Skeletal muscle tissue (tissue), 4 donors: ENCODE results near the gene SERPINB6. TPM values are rescaled to one million over a fixed set of nuclear protein-coding genes. Genes with fewer than 3 reads are reported as not detected.

Experiments used
- H3K27ac ChIP-seq: one replicate; pipeline ENCODE4 v1.7.0; 2013; ENCODE audit warnings: mild to moderate bottlenecking, low read depth, low read length, inconsistent platforms
- H3K27me3 ChIP-seq, 3 donors: one replicate each; pipeline ENCODE4 v1.7.0; 2013; ENCODE audit warnings: low read length in 3 of 3; ENCODE audit not compliant: control insufficient read depth in 3 of 3, insufficient read depth in 3 of 3
- H3K36me3 ChIP-seq, 3 donors: one replicate each; pipeline ENCODE4 v1.7.0; 2013; ENCODE audit warnings: low read length in 3 of 3; ENCODE audit not compliant: control insufficient read depth in 3 of 3, insufficient read depth in 3 of 3
- H3K4me1 ChIP-seq, 3 donors: one replicate each; pipeline ENCODE4 v1.7.0; 2013; ENCODE audit warnings: low read length in 3 of 3, mild to moderate bottlenecking in 3 of 3; ENCODE audit not compliant: control insufficient read depth in 3 of 3, insufficient read depth in 3 of 3
- H3K4me3 ChIP-seq, 3 donors: one replicate each; pipeline ENCODE4 v1.7.0; 2013; ENCODE audit warnings: low read length in 3 of 3
- H3K9ac ChIP-seq, 3 donors: one replicate each; pipeline ENCODE4 v1.7.0; 2013; ENCODE audit warnings: low read length in 3 of 3, mild to moderate bottlenecking in 3 of 3, moderate library complexity in 2 of 3, low read depth in 1 of 3
- H3K9me3 ChIP-seq, 3 donors: one replicate each; pipeline ENCODE4 v1.7.0; 2013; ENCODE audit warnings: low read length in 3 of 3; ENCODE audit not compliant: control insufficient read depth in 3 of 3
- total RNA-seq: library from RNA; depleted of rRNA; stranded (reverse); fragments of >200 nt; gene quantifications from one replicate; pipeline ENCODE4 v1.2.3, GENCODE V29; 2014
- donor health status: Osteomylitis.

Gene SERPINB6
- 52.7 TPM for total RNA-seq

DNA sequence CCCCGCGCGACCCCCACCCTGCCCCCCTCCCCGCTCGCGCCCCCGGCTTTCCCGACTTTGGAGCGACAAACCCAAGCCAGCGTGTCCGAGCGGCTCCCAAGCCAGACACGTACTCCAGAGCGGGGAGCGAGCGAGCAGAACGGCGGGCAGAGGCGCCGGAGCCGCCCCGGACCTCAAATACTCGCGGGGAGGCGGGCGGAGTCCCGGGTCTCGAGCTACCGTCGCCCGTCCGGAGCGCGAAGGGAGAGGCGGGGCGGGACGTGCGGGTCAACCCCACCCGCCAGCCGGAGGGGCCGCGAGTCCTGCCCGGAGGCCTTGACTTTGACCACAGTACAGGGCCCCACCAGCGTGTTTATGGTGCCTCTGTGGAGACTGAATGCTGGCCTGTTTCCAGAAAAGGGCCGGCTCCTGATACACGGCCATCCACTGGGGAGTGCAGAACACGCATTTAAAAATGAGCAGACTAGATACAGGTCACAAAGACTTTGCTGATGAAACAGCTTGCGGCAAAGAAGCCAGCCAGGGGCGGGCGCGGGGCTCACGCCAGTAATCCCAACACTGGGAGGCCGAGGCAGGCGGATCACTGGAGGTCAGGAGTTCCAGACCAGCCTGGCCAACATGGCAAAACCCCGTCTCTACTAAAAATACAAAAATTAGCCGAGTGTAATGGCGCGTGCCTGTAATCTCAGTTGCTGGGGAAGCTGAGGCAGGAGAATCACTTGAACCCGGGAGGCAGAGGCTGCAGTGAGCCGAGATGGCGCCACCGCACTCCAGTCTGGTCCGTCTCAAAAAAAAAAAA is at the start of gene SERPINB6:
Gene SERPINB6, minus strand, starts transcription at position 148 of the 799 bp plus-strand sequence. CDS start 12,235 bp downstream, outside the sequence.
- Histone ChIP-seq H3K9ac (peak within 1 kb of the TSS; percentile 82 to 93 (median 88)), H3K4me3 (peak within 1 kb of the TSS; percentile 80 to 83 (median 81)), H3K27ac (peak within 1 kb of the TSS; percentile 93), H3K36me3 (no peaks in the 10 kb centered on the region), H3K9me3 (no peaks in the 10 kb centered on the region), H3K27me3 (no peaks in the 10 kb centered on the region), H3K4me1 (peaks cover 11 to 13% (median 12%) of the 10 kb centered on the region in 3 donors)

DNA sequence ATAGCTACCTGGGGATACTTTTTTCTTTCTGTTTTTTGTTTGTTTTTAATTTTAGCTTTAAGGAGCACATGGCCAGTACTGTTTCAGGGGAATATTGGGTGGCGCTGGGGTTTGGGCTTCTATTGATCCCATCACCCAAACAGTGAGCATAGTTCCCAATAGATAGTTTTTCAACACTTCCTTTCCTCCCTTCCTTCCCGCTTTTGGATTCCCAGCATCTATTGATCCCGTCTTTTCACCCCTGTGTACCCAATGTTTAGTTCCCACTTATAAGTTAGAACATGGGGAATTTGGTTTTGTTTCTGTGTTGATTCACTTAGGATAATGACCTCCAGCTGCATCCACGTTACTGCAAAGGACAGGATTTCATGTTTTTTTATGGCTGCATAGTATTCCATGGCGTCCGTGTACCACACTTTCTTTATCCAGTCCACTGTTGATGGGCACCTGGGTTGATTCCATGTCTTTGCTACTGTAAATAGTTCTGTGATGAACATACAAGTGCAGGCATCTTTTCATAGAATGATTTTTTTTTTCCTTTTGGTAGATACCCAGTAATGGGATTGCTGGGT is 48.5 kb upstream of the SERPINB6 start:
- peaks cover 13 to 39% (median 19%) of the 10 kb centered on the region in 3 donors for H3K4me1 ChIP-seq
- H3K27ac ChIP-seq: peak overlapping the region; percentile 28
- peaks cover 25 to 40% (median 40%) of the 10 kb centered on the region in 3 donors for H3K36me3 ChIP-seq
- no peaks in the 10 kb centered on the region for H3K9me3 ChIP-seq
- H3K27me3 ChIP-seq: no peaks in the 10 kb centered on the region
- H3K9ac ChIP-seq: no peak overlapping the region
- H3K4me3 ChIP-seq: no peak overlapping the region

DNA sequence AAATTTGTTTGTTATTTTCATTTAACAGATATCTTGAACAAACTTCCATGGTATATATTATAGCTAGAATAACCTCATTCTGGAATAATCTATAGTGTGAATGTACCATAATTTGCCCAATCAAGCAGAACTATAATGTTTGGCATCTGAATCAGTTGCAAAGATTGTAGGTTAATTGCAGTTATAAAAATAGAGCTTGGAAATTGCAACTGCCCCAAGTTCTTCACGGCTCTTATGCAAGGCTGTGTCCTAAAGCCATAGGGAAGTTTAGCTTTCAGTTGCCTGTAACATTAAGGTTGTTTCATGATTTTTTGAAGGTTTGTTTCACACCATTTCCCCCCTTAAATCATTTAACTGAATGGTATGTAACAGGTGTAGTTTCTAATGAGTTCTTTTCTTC is 47.7 kb upstream of the SERPINB6 start:
- peak overlapping the region; percentile 28 for H3K27ac ChIP-seq
- H3K36me3 ChIP-seq: peaks cover 30 to 48% (median 46%) of the 10 kb centered on the region in 3 donors
- H3K4me3 ChIP-seq: no peak overlapping the region
- no peaks in the 10 kb centered on the region for H3K27me3 ChIP-seq
- H3K9ac ChIP-seq: no peak overlapping the region
- H3K9me3 ChIP-seq: no peaks in the 10 kb centered on the region
- peaks cover 7 to 33% (median 14%) of the 10 kb centered on the region in 3 donors for H3K4me1 ChIP-seq

DNA sequence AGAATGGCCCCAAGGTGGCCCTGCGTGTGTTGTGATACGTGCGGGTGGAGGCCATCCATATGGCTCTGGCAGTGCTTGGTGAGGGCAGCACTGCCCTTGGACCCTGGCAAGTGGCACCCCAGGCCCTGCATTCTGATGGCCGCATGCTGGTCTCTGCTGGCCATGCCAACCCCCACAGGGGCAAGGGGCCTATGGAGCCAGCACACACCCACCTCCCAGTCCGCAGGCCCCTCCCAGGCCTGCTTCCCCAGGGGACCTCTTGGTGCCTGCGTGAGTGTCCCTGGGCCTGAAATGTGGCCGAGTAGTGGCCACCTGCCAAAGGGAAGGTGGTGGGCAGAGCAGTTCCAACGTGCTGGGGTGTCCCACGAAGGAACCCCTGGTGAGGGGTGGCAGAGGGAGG is 45.9 kb upstream of the SERPINB6 start:
- Histone ChIP-seq H3K4me3 (no peak overlapping the region), H3K4me1 (peaks cover 0 to 19% (median 11%) of the 10 kb centered on the region in 3 donors), H3K9ac (no peak overlapping the region), H3K27me3 (no peaks in the 10 kb centered on the region), H3K9me3 (no peaks in the 10 kb centered on the region), H3K27ac (no peak overlapping the region), H3K36me3 (peaks cover 43 to 62% (median 60%) of the 10 kb centered on the region in 3 donors)

DNA sequence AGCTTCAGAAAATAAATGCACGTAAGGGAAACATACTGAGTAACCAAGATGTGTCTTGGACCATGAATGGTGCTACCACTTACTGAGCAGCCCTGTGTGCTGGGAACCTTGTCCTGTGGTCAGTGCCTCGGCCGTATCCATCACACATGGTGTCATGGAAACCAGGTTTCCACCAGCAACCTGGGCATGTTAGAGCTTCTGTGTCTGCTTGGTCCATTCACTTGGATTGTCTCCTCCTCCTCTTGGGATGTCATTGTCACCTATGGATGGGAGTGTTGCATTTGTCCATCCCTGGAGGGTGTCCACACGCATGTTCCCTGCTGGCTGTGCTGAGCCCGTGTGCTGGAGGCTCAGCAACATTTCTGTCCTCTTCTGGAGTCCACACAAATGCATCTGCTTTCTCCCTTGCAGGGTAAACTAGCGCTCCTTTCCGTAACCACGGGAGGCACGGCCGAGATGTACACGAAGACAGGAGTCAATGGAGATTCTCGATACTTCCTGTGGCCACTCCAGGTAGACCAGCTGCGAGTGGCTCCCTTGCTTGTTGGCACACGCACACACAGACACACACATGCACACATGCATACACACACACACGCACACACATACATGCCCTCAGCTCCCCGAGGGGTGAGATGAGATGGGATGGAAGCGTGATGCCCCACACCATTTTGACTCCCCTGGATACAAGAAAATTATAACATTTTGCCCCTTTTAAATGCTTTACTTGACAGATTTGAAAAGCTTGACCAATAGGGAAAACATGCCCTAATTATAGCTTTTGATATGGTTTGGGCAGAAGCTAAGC is 45.3 kb upstream of the SERPINB6 start:
- no peak overlapping the region for H3K4me3 ChIP-seq
- H3K9me3 ChIP-seq: peaks cover 0 to 4% (median 0%) of the 10 kb centered on the region in 3 donors
- no peaks in the 10 kb centered on the region for H3K27me3 ChIP-seq
- H3K4me1 ChIP-seq: peaks cover 0 to 13% (median 7%) of the 10 kb centered on the region in 3 donors
- H3K9ac ChIP-seq: no peak overlapping the region
- H3K36me3 ChIP-seq: peaks cover 48 to 69% (median 66%) of the 10 kb centered on the region in 3 donors
- H3K27ac ChIP-seq: no peak overlapping the region

DNA sequence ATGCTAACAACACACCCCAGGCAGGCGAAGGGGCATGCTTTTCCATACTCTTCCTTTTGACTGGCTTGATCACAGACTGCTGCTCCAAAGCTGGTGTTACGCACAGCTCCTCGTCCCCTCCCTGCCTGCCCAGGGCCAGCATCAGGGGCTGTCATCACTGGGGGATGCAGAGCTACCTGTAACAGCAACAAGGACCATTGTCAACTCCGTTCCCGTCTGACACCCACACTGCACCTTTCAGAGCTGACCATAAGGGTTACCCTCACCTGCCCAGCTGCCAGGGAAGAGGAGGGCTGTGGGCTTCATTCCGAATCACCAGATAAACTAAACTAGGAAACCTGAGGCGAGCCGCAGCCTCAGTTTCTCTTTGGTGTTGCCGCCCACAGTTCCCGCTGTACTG is 43.8 kb upstream of the SERPINB6 start:
- H3K27ac ChIP-seq: no peak overlapping the region
- H3K9me3 ChIP-seq: peaks cover 0 to 6% (median 4%) of the 10 kb centered on the region in 3 donors
- H3K27me3 ChIP-seq: no peaks in the 10 kb centered on the region
- peaks cover 0 to 7% (median 7%) of the 10 kb centered on the region in 3 donors for H3K4me1 ChIP-seq
- H3K4me3 ChIP-seq: no peak overlapping the region
- no peak overlapping the region for H3K9ac ChIP-seq
- peaks cover 55 to 79% (median 77%) of the 10 kb centered on the region in 3 donors for H3K36me3 ChIP-seq

DNA sequence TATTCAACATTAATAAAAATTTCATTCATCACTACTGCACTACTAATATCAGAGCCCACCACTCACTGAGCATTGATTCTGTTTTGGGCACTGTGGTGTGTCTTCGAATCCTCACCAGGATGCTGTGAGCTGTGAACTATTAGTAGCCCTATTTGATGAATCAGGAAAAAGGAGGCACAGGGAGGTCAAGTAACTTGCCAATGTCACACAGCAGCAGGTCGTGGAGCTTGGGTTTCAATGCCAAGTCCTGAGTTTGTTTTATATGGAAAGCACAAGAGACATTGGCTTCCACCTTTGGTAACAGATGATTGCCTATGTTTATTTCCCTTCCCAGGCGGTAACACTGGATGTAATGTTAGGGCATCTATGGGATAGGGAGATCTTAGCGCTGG is 43.3 kb upstream of the SERPINB6 start:
- H3K9me3 ChIP-seq: peaks cover 0 to 6% (median 4%) of the 10 kb centered on the region in 3 donors
- H3K4me3 ChIP-seq: no peak overlapping the region
- H3K27ac ChIP-seq: no peak overlapping the region
- no peaks in the 10 kb centered on the region for H3K27me3 ChIP-seq
- H3K36me3 ChIP-seq: peaks cover 59 to 79% (median 78%) of the 10 kb centered on the region in 3 donors
- H3K9ac ChIP-seq: no peak overlapping the region
- H3K4me1 ChIP-seq: peaks cover 0 to 7% (median 7%) of the 10 kb centered on the region in 3 donors

DNA sequence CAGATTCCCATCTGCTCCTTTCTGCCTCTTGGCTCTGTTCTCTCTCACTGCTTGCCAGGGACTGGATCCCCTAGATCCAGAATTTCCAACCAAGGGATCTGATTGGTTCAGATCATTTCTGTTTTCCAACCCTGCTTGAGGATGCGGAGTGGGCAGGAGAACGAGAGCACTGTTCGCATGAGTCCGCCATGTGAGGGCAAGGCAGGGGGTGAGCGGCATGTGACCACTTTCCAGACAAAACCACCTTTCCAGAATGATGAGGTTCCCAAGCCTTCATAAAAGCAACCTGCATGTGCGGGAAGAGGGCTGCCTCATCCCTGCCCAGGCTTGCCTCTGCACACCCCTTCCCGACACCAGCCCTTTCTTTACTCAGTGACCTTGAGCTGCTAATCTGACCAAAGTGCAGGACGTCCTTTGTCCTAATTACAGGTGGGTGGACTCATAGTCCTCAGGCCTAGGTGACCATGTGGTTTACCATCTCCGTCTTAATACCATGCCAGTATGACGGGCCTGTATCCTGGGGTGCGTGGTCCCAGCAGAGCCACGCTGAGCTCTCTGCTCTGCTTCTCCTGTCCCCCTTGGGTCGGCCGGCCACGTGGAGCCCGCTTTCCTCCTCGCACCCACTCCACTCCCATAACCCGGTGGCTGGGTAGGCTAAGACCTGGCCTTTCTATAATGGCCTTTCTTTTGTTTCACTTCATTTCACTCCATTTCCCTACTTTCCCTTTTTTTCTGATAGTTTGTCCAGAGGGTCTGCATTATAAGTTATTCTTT is 42.7 kb upstream of the SERPINB6 start:
- no peak overlapping the region for H3K4me3 ChIP-seq
- H3K9me3 ChIP-seq: peaks cover 0 to 6% (median 4%) of the 10 kb centered on the region in 3 donors
- H3K27me3 ChIP-seq: no peaks in the 10 kb centered on the region
- peaks cover 59 to 79% (median 75%) of the 10 kb centered on the region in 3 donors for H3K36me3 ChIP-seq
- no peak overlapping the region for H3K27ac ChIP-seq
- no peak overlapping the region for H3K9ac ChIP-seq
- H3K4me1 ChIP-seq: peaks cover 0 to 3% (median 2%) of the 10 kb centered on the region in 3 donors

DNA sequence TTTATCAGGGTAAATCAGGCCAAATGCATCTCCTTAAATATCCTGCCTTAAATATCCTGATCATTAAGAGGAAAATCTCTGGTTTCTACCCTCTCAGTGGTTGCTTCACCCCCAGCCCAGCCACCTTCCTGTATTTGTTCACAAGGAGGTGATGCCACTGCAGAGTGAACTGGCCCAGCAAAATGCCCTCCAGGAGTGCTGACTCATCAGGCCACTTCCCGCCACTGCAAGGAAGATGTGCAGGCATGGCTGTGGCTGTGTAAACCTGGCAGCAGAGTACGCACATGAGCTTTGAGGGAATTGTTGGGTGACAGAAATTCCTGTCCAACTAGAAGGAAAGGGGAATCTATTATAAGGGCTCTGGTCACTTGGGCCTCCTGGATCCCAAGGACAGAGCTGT is 42.1 kb upstream of the SERPINB6 start:
- Histone ChIP-seq H3K36me3 (peaks cover 62 to 77% (median 73%) of the 10 kb centered on the region in 3 donors), H3K27me3 (no peaks in the 10 kb centered on the region), H3K4me3 (no peak overlapping the region), H3K27ac (no peak overlapping the region), H3K9ac (no peak overlapping the region), H3K9me3 (peaks cover 0 to 6% (median 4%) of the 10 kb centered on the region in 3 donors), H3K4me1 (peaks cover 0 to 2% (median 0%) of the 10 kb centered on the region in 3 donors)
